Measurements from ENCODE around the gene TRDN. TPM values are rescaled to one million over a fixed set of nuclear protein-coding genes. Genes with fewer than 3 reads are reported as not detected.

TRDN gene
- total RNA-seq, 1 experiment from 2014 or later = 10.4 TPM

DNA sequence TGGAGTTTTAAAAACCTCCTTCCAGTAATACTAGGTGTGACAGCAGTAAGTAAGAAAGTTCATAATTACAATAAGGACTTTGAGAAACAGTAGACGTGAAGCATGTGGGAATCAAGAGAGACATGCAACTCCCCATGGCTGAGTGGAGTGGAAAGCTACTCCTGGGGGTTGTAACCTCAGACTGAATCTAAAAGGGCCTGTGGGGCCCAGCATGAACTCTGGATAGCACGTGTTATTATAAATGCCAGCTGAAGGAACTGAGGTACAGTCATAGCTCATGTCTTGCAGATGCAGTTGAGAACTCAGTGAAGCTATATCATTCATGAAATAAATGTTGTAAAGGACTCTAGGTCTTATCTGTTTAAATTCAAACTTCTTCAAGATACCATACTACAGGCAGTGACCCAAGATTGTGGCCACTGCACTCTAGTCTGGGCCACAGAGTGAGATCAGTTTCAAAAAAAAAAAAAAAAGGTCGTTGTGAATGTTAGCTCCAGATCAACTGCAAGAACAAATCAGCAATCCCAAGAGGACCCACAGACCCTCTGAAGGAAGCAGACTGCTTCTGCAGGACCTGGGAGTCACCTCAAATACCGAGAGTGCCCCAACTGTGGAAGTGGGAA, 189.3 kb downstream of the TRDN start:
- no peaks in the 10 kb centered on the region for H3K4me1 ChIP-seq (ENCODE audit: insufficient read depth, low read length)
- H3K18ac ChIP-seq (ENCODE audit: insufficient read length, low read depth, low read length) = no peak overlapping the region
- WGBS (ENCODE audit: extremely low coverage, insufficient read length, low lambda C conversion rate) = no CpG with 5 or more reads among the region's 4 CpGs
- no peaks in the 10 kb centered on the region for H3K27me3 Mint-ChIP-seq (ENCODE audit: low read depth)
- H2AK5ac ChIP-seq (ENCODE audit: insufficient read length, low read length) = no peak overlapping the region
- no peak overlapping the region for H2BK20ac ChIP-seq (ENCODE audit: low read depth, low read length, poor library complexity, severe bottlenecking)
- no peak overlapping the region for H2AFZ ChIP-seq (ENCODE audit: low read length)
- H3K4me2 ChIP-seq (ENCODE audit: insufficient read depth, insufficient read length, low read length) = no peak overlapping the region
- no peak overlapping the region for H3K27ac ChIP-seq (ENCODE audit: insufficient read length, low read depth, low read length)
- no peaks in the 10 kb centered on the region for H4K20me1 ChIP-seq (ENCODE audit: control insufficient read depth, insufficient read depth, insufficient read length)
- no peak overlapping the region for H3K4ac ChIP-seq (ENCODE audit: low read depth, low read length)
- H3K9me3 Mint-ChIP-seq = peaks cover 20 to 22% of the 10 kb centered on the region in 2 experiments
- no peak for DNase-seq
- no peaks in the 10 kb centered on the region for H3K23me2 ChIP-seq (ENCODE audit: insufficient read length, low read depth, low read length, poor library complexity, severe bottlenecking)
- H3K4me3 Mint-ChIP-seq = no peak overlapping the region
- H4K8ac ChIP-seq (replicated peaks; ENCODE audit: insufficient read length, low read depth, low read length) = no peak overlapping the region
- peaks cover 0 to 3% of the 10 kb centered on the region in 2 experiments; a peak in 1 of 4 replicates for H3K4me1 Mint-ChIP-seq
- TF ChIP-seq, protein P1, sequence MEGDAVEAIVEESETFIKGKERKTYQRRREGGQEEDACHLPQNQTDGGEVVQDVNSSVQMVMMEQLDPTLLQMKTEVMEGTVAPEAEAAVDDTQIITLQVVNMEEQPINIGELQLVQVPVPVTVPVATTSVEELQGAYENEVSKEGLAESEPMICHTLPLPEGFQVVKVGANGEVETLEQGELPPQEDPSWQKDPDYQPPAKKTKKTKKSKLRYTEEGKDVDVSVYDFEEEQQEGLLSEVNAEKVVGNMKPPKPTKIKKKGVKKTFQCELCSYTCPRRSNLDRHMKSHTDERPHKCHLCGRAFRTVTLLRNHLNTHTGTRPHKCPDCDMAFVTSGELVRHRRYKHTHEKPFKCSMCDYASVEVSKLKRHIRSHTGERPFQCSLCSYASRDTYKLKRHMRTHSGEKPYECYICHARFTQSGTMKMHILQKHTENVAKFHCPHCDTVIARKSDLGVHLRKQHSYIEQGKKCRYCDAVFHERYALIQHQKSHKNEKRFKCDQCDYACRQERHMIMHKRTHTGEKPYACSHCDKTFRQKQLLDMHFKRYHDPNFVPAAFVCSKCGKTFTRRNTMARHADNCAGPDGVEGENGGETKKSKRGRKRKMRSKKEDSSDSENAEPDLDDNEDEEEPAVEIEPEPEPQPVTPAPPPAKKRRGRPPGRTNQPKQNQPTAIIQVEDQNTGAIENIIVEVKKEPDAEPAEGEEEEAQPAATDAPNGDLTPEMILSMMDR (conservative IDR thresholded peaks at IDR 0.05) = no peak
- H4K5ac ChIP-seq (ENCODE audit: insufficient read length, low read depth, low read length) = no peak overlapping the region
- H2BK120ac ChIP-seq (ENCODE audit: low read depth, low read length, poor library complexity, severe bottlenecking) = no peak overlapping the region
- no peak overlapping the region for H3T11ph ChIP-seq (ENCODE audit: low read length)
- H3K9me3 ChIP-seq (ENCODE audit: control insufficient read depth, low read depth, low read length) = no peaks in the 10 kb centered on the region
- no peaks in the 10 kb centered on the region for H3K27me3 ChIP-seq (ENCODE audit: insufficient read depth, low read length)
- no peak overlapping the region for H3K9ac ChIP-seq (ENCODE audit: extremely low read depth, insufficient read length, low read length)
- H3K14ac ChIP-seq (ENCODE audit: insufficient read depth, low read length) = no peak overlapping the region
- no peak overlapping the region for H2BK5ac ChIP-seq (ENCODE audit: insufficient read length, low read length)
- no peak overlapping the region for H2BK15ac ChIP-seq (ENCODE audit: low read depth, low read length)
- no peaks in the 10 kb centered on the region for H3K79me2 ChIP-seq (ENCODE audit: insufficient read depth, low read length)
- H3K36me3 Mint-ChIP-seq (ENCODE audit: insufficient read depth in 1 of 3, low read depth in 3 of 3) = peaks cover 7 to 23% (median 8%) of the 10 kb centered on the region in 3 experiments; a peak in 6 of 7 replicates
- H2BK12ac ChIP-seq (ENCODE audit: insufficient read length, low read depth, low read length) = no peak overlapping the region
- no peak overlapping the region for H3K23ac ChIP-seq (ENCODE audit: insufficient read length, low read depth, low read length)
- H4K91ac ChIP-seq (ENCODE audit: insufficient read length, low read depth, low read length) = no peak overlapping the region
- H3K27ac Mint-ChIP-seq = no peak overlapping the region
- no peak overlapping the region for H3K56ac ChIP-seq (ENCODE audit: insufficient read length, low read depth, low read length)
- H3K79me1 ChIP-seq (ENCODE audit: insufficient read depth, low read depth, low read length, poor library complexity, severe bottlenecking) = no peaks in the 10 kb centered on the region
